HepG2 (cell line): Measurements from ENCODE around the gene AHSA1. TPM values are rescaled to one million over a fixed set of nuclear protein-coding genes. Genes with fewer than 3 reads are reported as not detected.
A peak's percentile ranks its signal among the peaks of the same experiment; 100 is the strongest.

ENCODE experiments used
- ATF7 ChIP-seq, 2 experiments: fragments of 450-650 bp in 1 of 2; sonication (generic) in 1 of 2; formaldehyde crosslinking in 1 of 2; IDR thresholded peaks; 2 replicates each; pipeline versions ENCODE4 v1.4.0 to v1.6.1; 2016 to 2020; ENCODE audit warnings: antibody characterized with exemption in 1 of 2, mild to moderate bottlenecking in 1 of 2, missing genetic modification reagents in 1 of 2
- NKX3-1 ChIP-seq: sonication (generic); formaldehyde crosslinking; IDR thresholded peaks from 2 replicates; pipeline ENCODE4 v1.5.0; 2020; ENCODE audit warnings: missing genetic modification reagents
- NR3C1 ChIP-seq: sonication (generic); formaldehyde crosslinking; IDR thresholded peaks from 2 replicates; pipeline ENCODE4 v1.4.0; 2020; ENCODE audit warnings: missing genetic modification reagents
- SMC3 ChIP-seq: IDR thresholded peaks from 2 replicates; pipeline ENCODE4 v1.6.1; 2011; ENCODE audit warnings: low read length, improper control_type of control experiment
- TBX3 ChIP-seq: fragments of 450-650 bp; IDR thresholded peaks from 2 replicates; pipeline ENCODE4 v1.6.1; 2017; ENCODE audit warnings: antibody characterized with exemption, mild to moderate bottlenecking, inconsistent platforms, borderline replicate concordance
- TEAD3 ChIP-seq: optimal IDR thresholded peaks from 2 replicates; pipeline ENCODE3; 2016; ENCODE audit warnings: borderline replicate concordance
- WIZ ChIP-seq: sonication (generic); formaldehyde crosslinking; IDR thresholded peaks from 2 replicates; pipeline ENCODE4 v1.5.1; 2020; ENCODE audit warnings: mild to moderate bottlenecking, missing genetic modification reagents
- ZBTB42 ChIP-seq: sonication (generic); formaldehyde crosslinking; IDR thresholded peaks from 2 replicates; pipeline ENCODE4 v1.5.0; 2020; ENCODE audit warnings: mild to moderate bottlenecking, missing genetic modification reagents
- ZFP90 ChIP-seq: sonication (generic); formaldehyde crosslinking; IDR thresholded peaks from 2 replicates; pipeline ENCODE4 v1.8.0; 2022; ENCODE audit warnings: missing genetic modification reagents, mild to moderate bottlenecking, inconsistent platforms, borderline replicate concordance
- ZMAT3 ChIP-seq: sonication (generic); formaldehyde crosslinking; conservative IDR thresholded peaks from 2 replicates; pipeline ENCODE4 v1.7.0; 2021; ENCODE audit warnings: missing genetic modification reagents
- ZNF232 ChIP-seq: sonication (generic); formaldehyde crosslinking; IDR thresholded peaks from 2 replicates; pipeline ENCODE4 v1.4.0; 2020; ENCODE audit warnings: missing genetic modification reagents, borderline replicate concordance
- ZNF597 ChIP-seq: sonication (generic); formaldehyde crosslinking; IDR thresholded peaks from 2 replicates; pipeline ENCODE4 v1.5.0; 2020; ENCODE audit warnings: missing genetic modification reagents
- polyA plus RNA-seq, 8 experiments: library from polyadenylated mRNA; depleted of rRNA in 3 of 8; stranded (reverse) in 7 of 8; unstranded in 1 of 8; fragments of >200 nt; fragmentation: Illumina TruSeq in 4 of 8; extraction: Trizol in 4 of 8; gene quantifications; 2 replicates each; pipeline versions ENCODE4 v1.2.1 to v1.2.3, GENCODE V29; 2011 to 2016; ENCODE audit warnings: low read depth in 4 of 8, missing spikeins in 1 of 8, mixed read lengths in 1 of 8; ENCODE audit not compliant: insufficient read depth in 1 of 8
- total RNA-seq, 5 experiments: library from RNA; depleted of rRNA; stranded (reverse); fragments of >200 nt; fragmentation: Illumina TruSeq; extraction: Trizol; gene quantifications; 2 replicates each; pipeline ENCODE4 v1.2.3, GENCODE V29; 2016; ENCODE audit warnings: low read depth in 1 of 5
- TF ChIP-seq, protein P1 (sequence below): sonication (generic); formaldehyde crosslinking; IDR thresholded peaks from 2 replicates; pipeline ENCODE4 v1.5.1; 2020; ENCODE audit warnings: mild to moderate bottlenecking, missing genetic modification reagents, moderate library complexity
- TF ChIP-seq, protein P2 (sequence below): sonication (generic); formaldehyde crosslinking; IDR thresholded peaks from 2 replicates; pipeline ENCODE4 v1.4.0; 2020; ENCODE audit warnings: low read depth, missing genetic modification reagents
- TF ChIP-seq, protein P3 (sequence below): sonication (generic); formaldehyde crosslinking; IDR thresholded peaks from 2 replicates; pipeline ENCODE4 v1.4.0; 2020; ENCODE audit warnings: mild to moderate bottlenecking, low read depth, missing genetic modification reagents
- TF ChIP-seq, protein P4 (sequence below): IDR thresholded peaks from 2 replicates; pipeline ENCODE4 v1.6.1; 2012; ENCODE audit warnings: low read depth, low read length, improper control_type of control experiment

The AHSA1 gene
- total and polyA plus RNA-seq, 2 of the 13 experiments (the other 11 are each of a cell fraction or from before 2014, with no cell fraction given): 113 to 241 TPM

DNA sequence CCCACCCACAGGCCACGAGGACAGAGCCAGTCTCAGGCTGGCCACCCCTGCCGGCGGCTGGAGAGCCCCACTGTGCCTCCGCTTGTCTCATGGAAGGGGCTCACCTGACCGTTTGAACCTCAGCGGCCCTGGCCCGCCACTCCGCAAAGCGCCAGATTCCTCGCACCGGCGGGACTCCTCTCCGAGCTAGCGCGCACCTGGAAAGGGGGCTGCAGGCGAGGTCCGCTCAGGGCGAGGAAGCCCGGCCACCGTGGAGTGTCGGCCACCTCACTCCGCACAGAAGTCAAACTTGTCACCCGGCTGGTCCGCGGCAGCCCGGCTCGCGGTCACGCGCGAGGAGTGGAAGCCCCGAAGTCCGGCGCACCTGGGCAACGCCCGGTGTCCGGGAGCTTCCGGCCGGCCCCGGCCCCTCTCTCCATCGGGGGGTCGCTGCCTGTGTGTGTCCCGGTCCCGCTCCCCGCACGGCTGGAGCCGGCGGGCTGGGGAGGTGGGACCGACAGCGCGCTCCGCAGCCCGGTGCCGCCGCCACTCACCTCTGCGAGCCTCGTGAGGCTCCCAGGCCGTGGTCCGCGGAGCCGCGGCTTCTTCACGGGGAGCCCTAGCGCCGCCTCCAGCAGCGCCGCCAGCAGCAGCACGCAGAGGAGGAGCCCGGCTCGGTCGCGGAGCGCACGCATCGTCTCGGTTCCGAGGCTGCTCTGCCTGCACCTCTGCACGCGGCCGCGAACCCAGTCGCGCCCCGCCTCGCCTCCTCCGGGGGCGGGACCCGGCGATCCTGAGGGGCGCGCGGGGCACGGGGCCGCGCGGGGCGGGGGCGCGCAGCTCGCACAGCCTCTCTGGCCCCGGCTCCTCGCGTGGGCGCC, 40.5 kb downstream of the AHSA1 start, which contains the start of gene ISM2 (continued):
- TF ChIP-seq ZNF597 (CRISPR knock-in tag) (no peak), ZBTB42 (CRISPR knock-in tag) (no peak), SMC3 (no peak), ZMAT3 (CRISPR knock-in tag) (peak; percentile 76; the same call in 1 of the 2 replicates), ZFP90 (CRISPR knock-in tag) (no peak), TBX3 (no peak), ATF7 (IDR thresholded peaks at IDR 0.05) (no peak), ATF7 (CRISPR knock-in tag; IDR thresholded peaks at IDR 0.05) (no peak; the same call in 1 of the 2 replicates), ZNF232 (CRISPR knock-in tag) (no peak), TEAD3 (peak; percentile 49), NR3C1 (CRISPR knock-in tag) (no peak), WIZ (peak; percentile 25; the same call in 1 of the 2 replicates), NKX3-1 (CRISPR knock-in tag) (no peak; the same call in 1 of the 2 replicates)
- TF ChIP-seq, protein P1, sequence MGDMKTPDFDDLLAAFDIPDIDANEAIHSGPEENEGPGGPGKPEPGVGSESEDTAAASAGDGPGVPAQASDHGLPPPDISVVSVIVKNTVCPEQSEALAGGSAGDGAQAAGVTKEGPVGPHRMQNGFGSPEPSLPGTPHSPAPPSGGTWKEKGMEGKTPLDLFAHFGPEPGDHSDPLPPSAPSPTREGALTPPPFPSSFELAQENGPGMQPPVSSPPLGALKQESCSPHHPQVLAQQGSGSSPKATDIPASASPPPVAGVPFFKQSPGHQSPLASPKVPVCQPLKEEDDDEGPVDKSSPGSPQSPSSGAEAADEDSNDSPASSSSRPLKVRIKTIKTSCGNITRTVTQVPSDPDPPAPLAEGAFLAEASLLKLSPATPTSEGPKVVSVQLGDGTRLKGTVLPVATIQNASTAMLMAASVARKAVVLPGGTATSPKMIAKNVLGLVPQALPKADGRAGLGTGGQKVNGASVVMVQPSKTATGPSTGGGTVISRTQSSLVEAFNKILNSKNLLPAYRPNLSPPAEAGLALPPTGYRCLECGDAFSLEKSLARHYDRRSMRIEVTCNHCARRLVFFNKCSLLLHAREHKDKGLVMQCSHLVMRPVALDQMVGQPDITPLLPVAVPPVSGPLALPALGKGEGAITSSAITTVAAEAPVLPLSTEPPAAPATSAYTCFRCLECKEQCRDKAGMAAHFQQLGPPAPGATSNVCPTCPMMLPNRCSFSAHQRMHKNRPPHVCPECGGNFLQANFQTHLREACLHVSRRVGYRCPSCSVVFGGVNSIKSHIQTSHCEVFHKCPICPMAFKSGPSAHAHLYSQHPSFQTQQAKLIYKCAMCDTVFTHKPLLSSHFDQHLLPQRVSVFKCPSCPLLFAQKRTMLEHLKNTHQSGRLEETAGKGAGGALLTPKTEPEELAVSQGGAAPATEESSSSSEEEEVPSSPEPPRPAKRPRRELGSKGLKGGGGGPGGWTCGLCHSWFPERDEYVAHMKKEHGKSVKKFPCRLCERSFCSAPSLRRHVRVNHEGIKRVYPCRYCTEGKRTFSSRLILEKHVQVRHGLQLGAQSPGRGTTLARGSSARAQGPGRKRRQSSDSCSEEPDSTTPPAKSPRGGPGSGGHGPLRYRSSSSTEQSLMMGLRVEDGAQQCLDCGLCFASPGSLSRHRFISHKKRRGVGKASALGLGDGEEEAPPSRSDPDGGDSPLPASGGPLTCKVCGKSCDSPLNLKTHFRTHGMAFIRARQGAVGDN (CRISPR knock-in tag): peak; percentile 93
- TF ChIP-seq, protein P2, sequence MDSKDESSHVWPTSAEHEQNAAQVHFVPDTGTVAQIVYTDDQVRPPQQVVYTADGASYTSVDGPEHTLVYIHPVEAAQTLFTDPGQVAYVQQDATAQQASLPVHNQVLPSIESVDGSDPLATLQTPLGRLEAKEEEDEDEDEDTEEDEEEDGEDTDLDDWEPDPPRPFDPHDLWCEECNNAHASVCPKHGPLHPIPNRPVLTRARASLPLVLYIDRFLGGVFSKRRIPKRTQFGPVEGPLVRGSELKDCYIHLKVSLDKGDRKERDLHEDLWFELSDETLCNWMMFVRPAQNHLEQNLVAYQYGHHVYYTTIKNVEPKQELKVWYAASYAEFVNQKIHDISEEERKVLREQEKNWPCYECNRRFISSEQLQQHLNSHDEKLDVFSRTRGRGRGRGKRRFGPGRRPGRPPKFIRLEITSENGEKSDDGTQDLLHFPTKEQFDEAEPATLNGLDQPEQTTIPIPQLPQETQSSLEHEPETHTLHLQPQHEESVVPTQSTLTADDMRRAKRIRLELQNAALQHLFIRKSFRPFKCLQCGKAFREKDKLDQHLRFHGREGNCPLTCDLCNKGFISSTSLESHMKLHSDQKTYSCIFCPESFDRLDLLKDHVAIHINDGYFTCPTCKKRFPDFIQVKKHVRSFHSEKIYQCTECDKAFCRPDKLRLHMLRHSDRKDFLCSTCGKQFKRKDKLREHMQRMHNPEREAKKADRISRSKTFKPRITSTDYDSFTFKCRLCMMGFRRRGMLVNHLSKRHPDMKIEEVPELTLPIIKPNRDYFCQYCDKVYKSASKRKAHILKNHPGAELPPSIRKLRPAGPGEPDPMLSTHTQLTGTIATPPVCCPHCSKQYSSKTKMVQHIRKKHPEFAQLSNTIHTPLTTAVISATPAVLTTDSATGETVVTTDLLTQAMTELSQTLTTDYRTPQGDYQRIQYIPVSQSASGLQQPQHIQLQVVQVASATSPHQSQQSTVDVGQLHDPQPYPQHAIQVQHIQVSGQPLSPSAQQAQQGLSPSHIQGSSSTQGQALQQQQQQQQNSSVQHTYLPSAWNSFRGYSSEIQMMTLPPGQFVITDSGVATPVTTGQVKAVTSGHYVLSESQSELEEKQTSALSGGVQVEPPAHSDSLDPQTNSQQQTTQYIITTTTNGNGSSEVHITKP: no peak
- TF ChIP-seq, protein P3, sequence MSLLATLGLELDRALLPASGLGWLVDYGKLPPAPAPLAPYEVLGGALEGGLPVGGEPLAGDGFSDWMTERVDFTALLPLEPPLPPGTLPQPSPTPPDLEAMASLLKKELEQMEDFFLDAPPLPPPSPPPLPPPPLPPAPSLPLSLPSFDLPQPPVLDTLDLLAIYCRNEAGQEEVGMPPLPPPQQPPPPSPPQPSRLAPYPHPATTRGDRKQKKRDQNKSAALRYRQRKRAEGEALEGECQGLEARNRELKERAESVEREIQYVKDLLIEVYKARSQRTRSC (CRISPR knock-in tag): no peak
- TF ChIP-seq, protein P4, sequence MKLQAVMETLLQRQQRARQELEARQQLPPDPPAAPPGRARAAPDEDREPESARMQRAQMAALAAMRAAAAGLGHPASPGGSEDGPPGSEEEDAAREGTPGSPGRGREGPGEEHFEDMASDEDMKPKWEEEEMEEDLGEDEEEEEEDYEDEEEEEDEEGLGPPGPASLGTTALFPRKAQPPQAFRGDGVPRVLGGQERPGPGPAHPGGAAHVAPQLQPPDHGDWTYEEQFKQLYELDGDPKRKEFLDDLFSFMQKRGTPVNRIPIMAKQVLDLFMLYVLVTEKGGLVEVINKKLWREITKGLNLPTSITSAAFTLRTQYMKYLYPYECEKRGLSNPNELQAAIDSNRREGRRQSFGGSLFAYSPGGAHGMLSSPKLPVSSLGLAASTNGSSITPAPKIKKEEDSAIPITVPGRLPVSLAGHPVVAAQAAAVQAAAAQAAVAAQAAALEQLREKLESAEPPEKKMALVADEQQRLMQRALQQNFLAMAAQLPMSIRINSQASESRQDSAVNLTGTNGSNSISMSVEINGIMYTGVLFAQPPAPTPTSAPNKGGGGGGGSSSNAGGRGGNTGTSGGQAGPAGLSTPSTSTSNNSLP: no peak
